SK-N-SH treated with all-trans-retinoic acid at 6 μM for 48 hours (cell line): Measurements from ENCODE around the gene MYO3A.

ENCODE experiments used
- CREB5 ChIP-seq: fragments of 250-450 bp; sonication (Bioruptor Pico); IDR thresholded peaks from 2 replicates; pipeline ENCODE4 v1.5.1; 2020; ENCODE audit warnings: low read depth, mild to moderate bottlenecking, moderate library complexity
- OSR1 ChIP-seq: fragments of 250-450 bp; sonication (Bioruptor Pico); IDR thresholded peaks from 2 replicates; pipeline ENCODE4 v1.8.0; 2022; ENCODE audit warnings: moderate library complexity, mild to moderate bottlenecking, inconsistent platforms
- RARB ChIP-seq: fragments of 250-450 bp; sonication (Bioruptor Pico); IDR thresholded peaks from 2 replicates; pipeline ENCODE4 v1.8.0; 2021; ENCODE audit warnings: mild to moderate bottlenecking, moderate library complexity
- SNAI2 ChIP-seq: fragments of 250-450 bp; sonication (Bioruptor Pico); IDR thresholded peaks from 2 replicates; pipeline ENCODE4 v1.5.0; 2020; ENCODE audit warnings: mild to moderate bottlenecking, moderate library complexity
- TCF4 ChIP-seq: fragments of 250-450 bp; sonication (Bioruptor Pico); IDR thresholded peaks from 2 replicates; pipeline ENCODE4 v1.8.0; 2021; ENCODE audit warnings: mild to moderate bottlenecking, moderate library complexity, borderline replicate concordance
- TSHZ2 ChIP-seq: fragments of 250-450 bp; sonication (Bioruptor Pico); IDR thresholded peaks from 2 replicates; pipeline ENCODE4 v1.5.0; 2020; ENCODE audit warnings: mild to moderate bottlenecking, moderate library complexity
- ZFP30 ChIP-seq: fragments of 450-650 bp; formaldehyde crosslinking; IDR thresholded peaks from 2 replicates; pipeline ENCODE4 v1.5.0; 2022; ENCODE audit warnings: mild to moderate bottlenecking, moderate library complexity

GRCh38 chr10:25952857-25953256 is 18.8 kb downstream of the MYO3A start:
- TF ChIP-seq SNAI2 (CRISPR knock-in tag) (no peak), OSR1 (CRISPR knock-in tag) (no peak), ZFP30 (CRISPR knock-in tag) (no peak), TSHZ2 (no peak), TCF4 (CRISPR knock-in tag) (no peak), RARB (CRISPR knock-in tag) (no peak), CREB5 (CRISPR knock-in tag) (no peak)
